HepG2 (cell line): ENCODE data around the gene AP2A2.

Source experiments
- BHLHE40 ChIP-seq: IDR thresholded peaks from 2 replicates; pipeline ENCODE4 v1.6.1; 2011; ENCODE audit warnings: low read length, improper control_type of control experiment
- FOSL2 ChIP-seq: sonication (generic); formaldehyde crosslinking; IDR thresholded peaks from 2 replicates; pipeline ENCODE4 v1.4.0; 2020; ENCODE audit warnings: missing genetic modification reagents
- HOXD1 ChIP-seq: sonication (generic); formaldehyde crosslinking; IDR thresholded peaks from 2 replicates; pipeline ENCODE4 v1.5.0; 2020; ENCODE audit warnings: missing genetic modification reagents
- KAT7 ChIP-seq: IDR thresholded peaks from 2 replicates; pipeline ENCODE4 v1.6.1; 2018; ENCODE audit warnings: borderline replicate concordance, missing compliant biosample characterization
- KMT2A ChIP-seq: sonication (generic); formaldehyde crosslinking; IDR thresholded peaks from 2 replicates; pipeline ENCODE4 v1.4.0; 2020; ENCODE audit warnings: missing genetic modification reagents
- POLR2A ChIP-seq, 2 experiments: IDR thresholded peaks; 2 replicates each; pipeline ENCODE4 v1.6.1; 2011; ENCODE audit warnings: low read depth in 2 of 2, low read length in 2 of 2, mild to moderate bottlenecking in 1 of 2, moderate library complexity in 1 of 2; ENCODE audit not compliant: insufficient read depth in 1 of 2
- SMC3 ChIP-seq: IDR thresholded peaks from 2 replicates; pipeline ENCODE4 v1.6.1; 2011; ENCODE audit warnings: low read length, improper control_type of control experiment
- TF ChIP-seq, protein P1 (sequence below): sonication (generic); formaldehyde crosslinking; IDR thresholded peaks from 2 replicates; pipeline ENCODE4 v1.5.0; 2020; ENCODE audit warnings: mild to moderate bottlenecking, missing genetic modification reagents, moderate library complexity
- TF ChIP-seq, protein P2 (sequence below): sonication (generic); formaldehyde crosslinking; IDR thresholded peaks from 2 replicates; pipeline ENCODE4 v1.4.0; 2020; ENCODE audit warnings: missing genetic modification reagents
- TF ChIP-seq, protein P3 (sequence below): sonication (generic); formaldehyde crosslinking; conservative IDR thresholded peaks from 2 replicates; pipeline ENCODE4 v1.8.0; 2022; ENCODE audit warnings: mild to moderate bottlenecking, moderate library complexity, missing genetic modification reagents
- TF ChIP-seq, protein P4 (sequence below): IDR thresholded peaks from 2 replicates; pipeline ENCODE4 v1.6.1; 2016

DNA sequence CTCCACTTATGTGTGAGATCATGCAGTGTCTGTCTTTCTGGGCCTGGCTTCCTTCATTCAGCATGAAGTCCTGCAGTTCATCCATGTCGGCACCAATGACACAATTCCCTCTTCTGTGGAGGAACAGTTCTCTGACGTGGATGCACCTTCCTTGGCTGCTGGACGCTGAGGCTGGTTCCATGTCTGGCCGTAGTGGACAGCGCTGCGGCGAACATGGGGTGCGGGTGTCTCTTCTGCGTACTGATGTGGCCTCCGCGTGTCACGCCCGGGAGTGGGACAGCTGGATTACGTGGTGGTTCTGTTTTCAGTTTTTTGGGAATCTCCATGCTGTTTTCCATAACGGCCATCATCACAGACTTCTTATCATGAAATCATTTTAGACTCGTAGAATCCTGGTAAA lies 132.1 kb downstream of the AP2A2 start:
- TF ChIP-seq, protein P1, sequence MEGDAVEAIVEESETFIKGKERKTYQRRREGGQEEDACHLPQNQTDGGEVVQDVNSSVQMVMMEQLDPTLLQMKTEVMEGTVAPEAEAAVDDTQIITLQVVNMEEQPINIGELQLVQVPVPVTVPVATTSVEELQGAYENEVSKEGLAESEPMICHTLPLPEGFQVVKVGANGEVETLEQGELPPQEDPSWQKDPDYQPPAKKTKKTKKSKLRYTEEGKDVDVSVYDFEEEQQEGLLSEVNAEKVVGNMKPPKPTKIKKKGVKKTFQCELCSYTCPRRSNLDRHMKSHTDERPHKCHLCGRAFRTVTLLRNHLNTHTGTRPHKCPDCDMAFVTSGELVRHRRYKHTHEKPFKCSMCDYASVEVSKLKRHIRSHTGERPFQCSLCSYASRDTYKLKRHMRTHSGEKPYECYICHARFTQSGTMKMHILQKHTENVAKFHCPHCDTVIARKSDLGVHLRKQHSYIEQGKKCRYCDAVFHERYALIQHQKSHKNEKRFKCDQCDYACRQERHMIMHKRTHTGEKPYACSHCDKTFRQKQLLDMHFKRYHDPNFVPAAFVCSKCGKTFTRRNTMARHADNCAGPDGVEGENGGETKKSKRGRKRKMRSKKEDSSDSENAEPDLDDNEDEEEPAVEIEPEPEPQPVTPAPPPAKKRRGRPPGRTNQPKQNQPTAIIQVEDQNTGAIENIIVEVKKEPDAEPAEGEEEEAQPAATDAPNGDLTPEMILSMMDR: no peak
- no peak for TF ChIP-seq KAT7
- TF ChIP-seq, protein P2, sequence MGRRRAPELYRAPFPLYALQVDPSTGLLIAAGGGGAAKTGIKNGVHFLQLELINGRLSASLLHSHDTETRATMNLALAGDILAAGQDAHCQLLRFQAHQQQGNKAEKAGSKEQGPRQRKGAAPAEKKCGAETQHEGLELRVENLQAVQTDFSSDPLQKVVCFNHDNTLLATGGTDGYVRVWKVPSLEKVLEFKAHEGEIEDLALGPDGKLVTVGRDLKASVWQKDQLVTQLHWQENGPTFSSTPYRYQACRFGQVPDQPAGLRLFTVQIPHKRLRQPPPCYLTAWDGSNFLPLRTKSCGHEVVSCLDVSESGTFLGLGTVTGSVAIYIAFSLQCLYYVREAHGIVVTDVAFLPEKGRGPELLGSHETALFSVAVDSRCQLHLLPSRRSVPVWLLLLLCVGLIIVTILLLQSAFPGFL: no peak
- TF ChIP-seq POLR2A (IDR thresholded peaks at IDR 0.05; ENCODE audit: insufficient read depth in 1 of 2, low read depth in 2 of 2, low read length in 2 of 2): no peak
- TF ChIP-seq SMC3: no peak
- TF ChIP-seq, protein P3, sequence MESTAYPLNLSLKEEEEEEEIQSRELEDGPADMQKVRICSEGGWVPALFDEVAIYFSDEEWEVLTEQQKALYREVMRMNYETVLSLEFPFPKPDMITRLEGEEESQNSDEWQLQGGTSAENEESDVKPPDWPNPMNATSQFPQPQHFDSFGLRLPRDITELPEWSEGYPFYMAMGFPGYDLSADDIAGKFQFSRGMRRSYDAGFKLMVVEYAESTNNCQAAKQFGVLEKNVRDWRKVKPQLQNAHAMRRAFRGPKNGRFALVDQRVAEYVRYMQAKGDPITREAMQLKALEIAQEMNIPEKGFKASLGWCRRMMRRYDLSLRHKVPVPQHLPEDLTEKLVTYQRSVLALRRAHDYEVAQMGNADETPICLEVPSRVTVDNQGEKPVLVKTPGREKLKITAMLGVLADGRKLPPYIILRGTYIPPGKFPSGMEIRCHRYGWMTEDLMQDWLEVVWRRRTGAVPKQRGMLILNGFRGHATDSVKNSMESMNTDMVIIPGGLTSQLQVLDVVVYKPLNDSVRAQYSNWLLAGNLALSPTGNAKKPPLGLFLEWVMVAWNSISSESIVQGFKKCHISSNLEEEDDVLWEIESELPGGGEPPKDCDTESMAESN: no peak
- TF ChIP-seq FOSL2 (CRISPR knock-in tag): no peak
- no peak for TF ChIP-seq KMT2A (CRISPR knock-in tag)
- TF ChIP-seq BHLHE40: no peak
- TF ChIP-seq, protein P4, sequence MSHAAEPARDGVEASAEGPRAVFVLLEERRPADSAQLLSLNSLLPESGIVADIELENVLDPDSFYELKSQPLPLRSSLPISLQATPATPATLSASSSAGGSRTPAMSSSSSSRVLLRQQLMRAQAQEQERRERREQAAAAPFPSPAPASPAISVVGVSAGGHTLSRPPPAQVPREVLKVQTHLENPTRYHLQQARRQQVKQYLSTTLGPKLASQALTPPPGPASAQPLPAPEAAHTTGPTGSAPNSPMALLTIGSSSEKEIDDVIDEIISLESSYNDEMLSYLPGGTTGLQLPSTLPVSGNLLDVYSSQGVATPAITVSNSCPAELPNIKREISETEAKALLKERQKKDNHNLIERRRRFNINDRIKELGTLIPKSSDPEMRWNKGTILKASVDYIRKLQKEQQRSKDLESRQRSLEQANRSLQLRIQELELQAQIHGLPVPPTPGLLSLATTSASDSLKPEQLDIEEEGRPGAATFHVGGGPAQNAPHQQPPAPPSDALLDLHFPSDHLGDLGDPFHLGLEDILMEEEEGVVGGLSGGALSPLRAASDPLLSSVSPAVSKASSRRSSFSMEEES (CRISPR knock-in tag): no peak
- TF ChIP-seq HOXD1 (CRISPR knock-in tag): no peak
